Measurements from ENCODE around the gene LYRM4. TPM values are rescaled to one million over a fixed set of nuclear protein-coding genes. Genes with fewer than 3 reads are reported as not detected.

The LYRM4 gene
- total RNA-seq, 4 donors from 2014 or later, result 21.4 to 47.8 (median 26.2) TPM

- no peak for TF ChIP-seq CTCF (IDR thresholded peaks at IDR 0.05)
- no peak for DNase-seq (ENCODE audit: low spot score)
- no peak for ATAC-seq (ENCODE audit: low FRiP score)
Observed at GRCh38 chr6:5113096-5113495, 147.7 kb downstream of the LYRM4 start.

GRCh38 chr6:5112066-5112799 is 148.5 kb downstream of the LYRM4 start:
- ATAC-seq (ENCODE audit: low FRiP score) (peak; percentile 42), DNase-seq (ENCODE audit: low spot score) (no peak)
- no peak for TF ChIP-seq CTCF (IDR thresholded peaks at IDR 0.05)

- TF ChIP-seq CTCF (IDR thresholded peaks at IDR 0.05), result no peak
- no peak for ATAC-seq (ENCODE audit: low FRiP score)
- DNase-seq (ENCODE audit: low spot score), result no peak
Observed at GRCh38 chr6:5111626-5112025, 149.1 kb downstream of the LYRM4 start.

- ATAC-seq (ENCODE audit: low FRiP score), result no peak
Observed at GRCh38 chr6:5110246-5110645, 150.5 kb downstream of the LYRM4 start.

GRCh38 chr6:5109436-5109835 is 151.3 kb downstream of the LYRM4 start:
- DNase-seq (ENCODE audit: low spot score) (no peak), ATAC-seq (ENCODE audit: low FRiP score) (no peak)
- no peak for TF ChIP-seq CTCF (IDR thresholded peaks at IDR 0.05)

More at GRCh38 chr6:5110246-5110645, 150.5 kb downstream of the LYRM4 start:
- DNase-seq (ENCODE audit: low spot score), result no peak
- no peak for TF ChIP-seq CTCF (IDR thresholded peaks at IDR 0.05)

- no peak for ATAC-seq (ENCODE audit: low FRiP score)
- DNase-seq (ENCODE audit: low spot score), result no peak
- no peak for TF ChIP-seq CTCF (IDR thresholded peaks at IDR 0.05)
Observed at GRCh38 chr6:5108536-5109150, 152.1 kb downstream of the LYRM4 start.

- DNase-seq (ENCODE audit: low spot score) (no peak), ATAC-seq (ENCODE audit: low FRiP score) (no peak)
- TF ChIP-seq CTCF (IDR thresholded peaks at IDR 0.05), result no peak
Observed at GRCh38 chr6:5108068-5108467, 152.7 kb downstream of the LYRM4 start.

All from omental fat pad (tissue), 4 donors.